Testis (tissue), 3 donors: Measurements from ENCODE around the gene VGLL4. TPM values are rescaled to one million over a fixed set of nuclear protein-coding genes. Genes with fewer than 3 reads are reported as not detected.
A peak's percentile ranks its signal among the peaks of the same experiment; 100 is the strongest.

Source experiments
- DNase-seq: peaks from one replicate; pipeline ENCODE4 v3.0.0-alpha.2; 2019
- H3K27ac ChIP-seq, 2 donors: fragments of 200-600 bp; sonication (generic); one replicate each; pipeline ENCODE4 v1.5.1; 2019
- H3K27me3 ChIP-seq: fragments of 200-600 bp; sonication (generic); one replicate; pipeline ENCODE4 v1.5.1; 2019
- H3K36me3 ChIP-seq: fragments of 200-600 bp; sonication (generic); one replicate; pipeline ENCODE4 v1.5.1; 2017; ENCODE audit warnings: low read depth; ENCODE audit errors: missing control alignments
- H3K4me1 ChIP-seq: fragments of 200-600 bp; sonication (generic); one replicate; pipeline ENCODE4 v1.5.1; 2019
- H3K4me3 ChIP-seq, 2 donors: fragments of 200-600 bp; sonication (generic); one replicate each; pipeline ENCODE4 v1.5.1; 2017 to 2019
- H3K9me3 ChIP-seq: fragments of 200-600 bp; sonication (generic); one replicate; pipeline ENCODE4 v1.5.1; 2017
- POLR2A ChIP-seq: fragments of 450-650 bp; IDR thresholded peaks from one replicate; pipeline ENCODE4 v1.6.1; 2017; ENCODE audit warnings: antibody characterized with exemption, mild to moderate bottlenecking, moderate library complexity
- WGBS, 2 donors: methylation state at CpG; one replicate each; pipeline ENCODE4 v1.1.5; 2018; 5-methylcytosine and 5-hydroxymethylcytosine counted together
- intact Hi-C: fragments of 100-400 bp; cut with DNase I; formaldehyde crosslinking; loops from one replicate; pipeline ENCODE4 v1.15.1; 2023; ENCODE audit warnings: low total_unique reads
- polyA plus RNA-seq: library from polyadenylated mRNA; stranded (reverse); fragments of 350-450 nt; fragmentation: Illumina TruSeq; extraction: RNeasy Lipid Tissue Mini Kit (QIAGEN cat#74804); gene quantifications from one replicate; pipeline ENCODE4 v1.2.3, GENCODE V29; 2014; ENCODE audit warnings: low read depth, low replicate concordance; ENCODE audit not compliant: insufficient read depth
- total RNA-seq, 2 donors: library from RNA; depleted of rRNA; stranded (reverse); fragments of >200 nt; gene quantifications; one replicate each; pipeline ENCODE4 v1.2.3, GENCODE V29; 2016
- TF ChIP-seq, protein P1 (sequence below), 3 experiments: fragments of 450-650 bp in 2 of 3; fragments of 200-600 bp in 1 of 3; sonication (generic) in 1 of 3; IDR thresholded peaks; one replicate each; pipeline ENCODE4 v1.5.1; 2016 to 2019; ENCODE audit warnings: antibody characterized with exemption in 3 of 3, mild to moderate bottlenecking in 2 of 3, moderate library complexity in 1 of 3

Gene VGLL4
- total and polyA plus RNA-seq, 3 donors from 2014 or later: 72.9 to 209 (median 169) TPM

DNA sequence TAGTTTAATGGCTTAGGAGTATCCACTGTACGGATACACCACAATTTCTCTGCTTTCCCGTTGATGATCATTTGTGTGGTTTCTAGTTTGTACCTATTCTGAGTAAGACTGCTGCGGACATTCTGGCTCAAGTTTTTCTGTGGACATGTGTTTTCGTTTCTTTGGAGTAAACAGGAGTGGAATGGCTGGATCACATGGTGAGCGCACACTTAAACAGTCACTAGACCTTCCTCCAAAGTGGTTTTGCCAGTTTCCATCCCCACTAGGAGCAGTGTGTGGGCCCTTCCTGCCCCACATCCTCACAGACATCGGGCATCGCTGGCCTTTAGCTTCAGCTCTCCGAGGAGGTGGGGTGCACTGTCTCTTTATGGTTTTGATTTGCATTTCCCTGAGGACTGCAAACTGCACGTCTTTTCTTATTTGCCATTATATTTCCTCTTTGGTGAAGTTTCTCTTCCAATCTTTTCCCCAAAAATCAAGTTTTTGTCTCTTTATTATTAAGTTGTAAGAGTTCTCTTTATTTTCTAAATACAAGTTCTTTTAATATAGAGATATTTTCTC, 94.1 kb downstream of the VGLL4 start:
- Histone ChIP-seq H3K36me3 (no peaks in the 10 kb centered on the region), H3K4me3 (no peak overlapping the region), H3K9me3 (no peaks in the 10 kb centered on the region), H3K4me1 (peaks cover 40% of the 10 kb centered on the region), H3K27ac (peak overlapping the region in 1 of 2 donors; percentile 34), H3K27me3 (no peaks in the 10 kb centered on the region)
- DNase-seq: no peak
- WGBS, 2 donors: 71 to 76% methylated on average over 9 of the region's 9 CpGs
- intact Hi-C loops: no loop called here
- TF ChIP-seq, protein P1, sequence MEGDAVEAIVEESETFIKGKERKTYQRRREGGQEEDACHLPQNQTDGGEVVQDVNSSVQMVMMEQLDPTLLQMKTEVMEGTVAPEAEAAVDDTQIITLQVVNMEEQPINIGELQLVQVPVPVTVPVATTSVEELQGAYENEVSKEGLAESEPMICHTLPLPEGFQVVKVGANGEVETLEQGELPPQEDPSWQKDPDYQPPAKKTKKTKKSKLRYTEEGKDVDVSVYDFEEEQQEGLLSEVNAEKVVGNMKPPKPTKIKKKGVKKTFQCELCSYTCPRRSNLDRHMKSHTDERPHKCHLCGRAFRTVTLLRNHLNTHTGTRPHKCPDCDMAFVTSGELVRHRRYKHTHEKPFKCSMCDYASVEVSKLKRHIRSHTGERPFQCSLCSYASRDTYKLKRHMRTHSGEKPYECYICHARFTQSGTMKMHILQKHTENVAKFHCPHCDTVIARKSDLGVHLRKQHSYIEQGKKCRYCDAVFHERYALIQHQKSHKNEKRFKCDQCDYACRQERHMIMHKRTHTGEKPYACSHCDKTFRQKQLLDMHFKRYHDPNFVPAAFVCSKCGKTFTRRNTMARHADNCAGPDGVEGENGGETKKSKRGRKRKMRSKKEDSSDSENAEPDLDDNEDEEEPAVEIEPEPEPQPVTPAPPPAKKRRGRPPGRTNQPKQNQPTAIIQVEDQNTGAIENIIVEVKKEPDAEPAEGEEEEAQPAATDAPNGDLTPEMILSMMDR (IDR thresholded peaks at IDR 0.05): no peak
- TF ChIP-seq POLR2A: no peak

DNA sequence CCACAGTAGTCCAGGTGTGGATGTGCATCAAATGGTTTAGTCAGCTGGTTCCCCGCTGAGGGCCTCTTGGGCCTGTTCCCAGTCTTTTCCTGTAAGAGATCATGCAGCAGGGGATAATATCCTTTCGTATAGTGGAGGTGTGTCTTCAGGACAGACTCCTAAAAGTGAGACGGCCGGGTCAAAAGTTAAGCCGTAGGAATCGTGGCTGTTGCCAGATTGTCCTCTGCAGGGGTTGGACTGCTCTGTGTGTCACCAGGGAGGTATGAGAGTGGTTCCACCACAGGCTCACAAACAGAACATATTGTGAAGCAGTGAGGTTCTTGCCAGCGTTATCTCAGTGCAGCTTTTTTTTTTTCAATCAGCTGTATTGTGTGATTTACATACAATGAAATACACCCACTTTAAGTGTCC, 95.0 kb downstream of the VGLL4 start:
- no peak for DNase-seq
- no peak overlapping the region for H3K4me3 ChIP-seq
- H3K4me1 ChIP-seq: peaks cover 34% of the 10 kb centered on the region
- TF ChIP-seq, protein P1 (IDR thresholded peaks at IDR 0.05): no peak
- TF ChIP-seq POLR2A: no peak
- H3K27ac ChIP-seq: no peak overlapping the region
- no peaks in the 10 kb centered on the region for H3K9me3 ChIP-seq
- H3K27me3 ChIP-seq: no peaks in the 10 kb centered on the region
- 51 to 53% methylated on average over 7 of the region's 7 CpGs for WGBS, 2 donors
- intact Hi-C loops: no loop called here
- no peaks in the 10 kb centered on the region for H3K36me3 ChIP-seq

DNA sequence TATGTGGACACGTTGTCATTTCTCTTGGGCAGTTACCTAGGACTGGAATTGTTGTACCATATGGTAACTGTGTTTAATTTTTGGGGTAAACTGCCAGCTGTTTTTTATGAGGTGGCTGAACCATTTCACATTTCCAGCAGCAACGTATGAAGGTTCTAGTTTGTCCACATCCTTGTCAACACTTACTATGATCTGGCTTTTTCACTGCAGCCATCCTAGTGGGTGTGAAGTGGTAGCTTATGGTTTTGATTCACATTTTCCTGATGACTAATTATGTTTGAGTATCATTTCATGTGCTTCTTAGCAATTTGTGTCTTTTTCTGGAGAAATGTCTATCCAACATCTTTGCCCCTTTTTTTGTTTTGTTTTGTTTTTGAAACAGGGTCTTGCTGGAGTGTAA, 96.2 kb downstream of the VGLL4 start:
- H3K36me3 ChIP-seq: no peaks in the 10 kb centered on the region
- no peaks in the 10 kb centered on the region for H3K9me3 ChIP-seq
- DNase-seq: no peak
- WGBS, 2 donors: 90 to 94% methylated on average over 2 of the region's 2 CpGs
- H3K27ac ChIP-seq: no peak overlapping the region
- TF ChIP-seq, protein P1 (IDR thresholded peaks at IDR 0.05): no peak
- TF ChIP-seq POLR2A: no peak
- H3K27me3 ChIP-seq: no peaks in the 10 kb centered on the region
- H3K4me3 ChIP-seq: no peak overlapping the region
- intact Hi-C loops: no loop called here
- H3K4me1 ChIP-seq: peaks cover 22% of the 10 kb centered on the region

DNA sequence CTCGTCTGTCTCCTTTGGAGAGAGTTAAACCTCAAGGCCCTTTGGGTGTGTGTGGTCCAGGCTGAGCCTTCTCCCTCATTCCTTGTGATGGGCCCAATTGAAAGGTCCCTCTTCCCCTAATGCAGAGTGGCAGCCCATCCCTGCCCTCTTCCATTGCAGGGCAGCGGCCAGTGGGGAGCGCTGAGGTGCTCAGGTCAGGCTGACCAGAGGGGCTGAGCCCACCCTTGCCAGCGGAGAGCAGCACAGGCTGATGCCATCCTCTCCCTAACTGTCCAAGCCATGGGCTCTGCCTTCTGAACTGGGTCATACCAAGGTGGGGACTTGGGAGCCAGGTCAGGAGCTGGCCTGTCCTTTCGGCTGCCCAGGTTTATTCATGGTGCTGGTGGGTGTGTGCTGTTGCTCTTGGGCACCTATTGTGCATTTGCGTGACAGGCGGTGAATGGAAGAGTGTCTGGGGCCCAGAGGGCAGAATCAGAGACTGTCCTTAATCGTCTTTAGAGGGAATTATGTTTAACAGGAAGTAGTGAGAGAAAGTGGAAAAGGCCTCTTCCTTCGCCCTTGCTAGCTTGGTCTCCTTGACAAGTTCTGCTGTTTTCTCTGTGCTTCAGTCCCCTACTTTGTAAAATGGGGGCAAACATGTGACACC, 96.9 kb downstream of the VGLL4 start:
- Histone ChIP-seq H3K27ac (no peak overlapping the region), H3K4me1 (peaks cover 21% of the 10 kb centered on the region), H3K9me3 (no peaks in the 10 kb centered on the region), H3K36me3 (no peaks in the 10 kb centered on the region), H3K27me3 (no peaks in the 10 kb centered on the region), H3K4me3 (no peak overlapping the region)
- DNase-seq: no peak
- 93% methylated on average over 6 to 9 of the region's 9 CpGs for WGBS, 2 donors
- intact Hi-C loops: no loop called here
- TF ChIP-seq POLR2A: no peak
- TF ChIP-seq, protein P1 (IDR thresholded peaks at IDR 0.05): no peak
